GM18873 (cell line): ENCODE data around the gene VWA3A.
"Not testable (repeated sequence)": the region's sequence is repeated elsewhere in the genome, so short reads cannot be mapped to it uniquely, and the experiment has no call there.

ENCODE experiments used
- ATAC-seq: cut with Tn5 transposase; IDR thresholded peaks from one replicate; pipeline ENCODE4 v1.9.1; 2021; ENCODE audit warnings: mild to moderate bottlenecking, moderate library complexity, moderate number of reproducible peaks; ENCODE audit not compliant: unreplicated experiment, low FRiP score

The VWA3A gene

GRCh38 chr16:22132801-22133200 lies 40.5 kb downstream of the VWA3A start:
- ATAC-seq: no peak

GRCh38 chr16:22138482-22138881 lies 46.1 kb downstream of the VWA3A start:
- ATAC-seq: no peak

- ATAC-seq: no peak
These were observed 46.7 kb downstream of the VWA3A start for GRCh38 chr16:22139008-22139407.

GRCh38 chr16:22139732-22140131 lies 47.4 kb downstream of the VWA3A start:
- ATAC-seq: no peak

- ATAC-seq: no peak
These were observed 49.4 kb downstream of the VWA3A start for GRCh38 chr16:22141767-22142166.

GRCh38 chr16:22144520-22144919 lies 52.2 kb downstream of the VWA3A start:
- ATAC-seq: no peak

GRCh38 chr16:22147853-22148252 lies 55.5 kb downstream of the VWA3A start:
- ATAC-seq: no peak

- ATAC-seq: no peak
These were observed 59.1 kb downstream of the VWA3A start for GRCh38 chr16:22151246-22151998.

- ATAC-seq: no peak
These were observed 60.0 kb downstream of the VWA3A start for GRCh38 chr16:22152316-22152715.

- not testable (repeated sequence) for ATAC-seq
These were observed 60.7 kb downstream of the VWA3A start for GRCh38 chr16:22153078-22153477.

- ATAC-seq: no peak
These were observed 69.1 kb downstream of the VWA3A start for GRCh38 chr16:22161401-22161800.

GRCh38 chr16:22161999-22162655 lies 69.8 kb downstream of the VWA3A start, which contains the start of gene SDR42E2:
SDR42E2 (plus strand) TSS chr16:22162506; CDS start chr16:22165583, 3,077 bp downstream.
- no peak for ATAC-seq

GRCh38 chr16:22162656-22163009 lies 70.3 kb downstream of the VWA3A start:
- no peak for ATAC-seq

GRCh38 chr16:22163806-22164205 lies 71.5 kb downstream of the VWA3A start:
- no peak for ATAC-seq

- ATAC-seq: no peak
These were observed 72.1 kb downstream of the VWA3A start for GRCh38 chr16:22164482-22164881.

GRCh38 chr16:22165508-22166285 lies 73.4 kb downstream of the VWA3A start:
- ATAC-seq: no peak

- ATAC-seq: no peak
These were observed 79.6 kb downstream of the VWA3A start for GRCh38 chr16:22171953-22172352.

- ATAC-seq: not testable (repeated sequence)
These were observed 80.3 kb downstream of the VWA3A start for GRCh38 chr16:22172642-22173041.

GRCh38 chr16:22174642-22175041 lies 82.3 kb downstream of the VWA3A start:
- no peak for ATAC-seq

GRCh38 chr16:22177968-22178930 lies 85.9 kb downstream of the VWA3A start:
- ATAC-seq: no peak
